H1 (cell line): ENCODE results near the gene USP13. TPM values are rescaled to one million over a fixed set of nuclear protein-coding genes. Genes with fewer than 3 reads are reported as not detected.

Experiments used
- CTCF ChIA-PET: fragments of 300-600 bp; sonication (Branson Sonifier 250); formaldehyde crosslinking; loops from one replicate; lab custom pipeline; 2021; ENCODE audit not compliant: partially characterized antibody; lab: Charles Lee
- POLR2A ChIA-PET: fragments of 300-600 bp; sonication (Branson Sonifier 250); formaldehyde crosslinking; loops from one replicate; lab custom pipeline; 2021; ENCODE audit warnings: inconsistent platforms; ENCODE audit not compliant: partially characterized antibody; lab: Charles Lee
- DNase-seq, 2 experiments: peaks; one replicate each; pipeline versions ENCODE4 v3.0.0 to v3.0.0-alpha.2; 2010 to 2022; ENCODE audit warnings: low spot score in 2 of 2, low read depth in 1 of 2, mixed read lengths in 1 of 2
- FAIRE-seq: peaks from 2 replicates; lab custom pipeline; 2011; peaks lifted over from hg19 to GRCh38; lab: Jason Lieb, UNC
- H2AFZ ChIP-seq: 2 replicates; pipeline ENCODE4 v1.8.1; 2012; ENCODE audit warnings: low read length, inconsistent platforms
- H2AK5ac ChIP-seq: 2 replicates; pipeline ENCODE4 v1.6.1; 2013; ENCODE audit warnings: low read depth, low read length
- H2BK120ac ChIP-seq: replicated peaks from 2 replicates; pipeline ENCODE3; 2013; ENCODE audit warnings: low read depth, low read length, inconsistent platforms
- H2BK12ac ChIP-seq: 2 replicates; pipeline ENCODE4 v1.6.1; 2013; ENCODE audit warnings: low read depth, low read length
- H2BK15ac ChIP-seq: 2 replicates; pipeline ENCODE4 v1.6.1; 2013; ENCODE audit warnings: low read length
- H2BK20ac ChIP-seq: 2 replicates; pipeline ENCODE4 v1.6.1; 2013; ENCODE audit warnings: low read length
- H2BK5ac ChIP-seq: 2 replicates; pipeline ENCODE4 v1.6.1; 2013; ENCODE audit warnings: low read depth, low read length
- H3K14ac ChIP-seq: 2 replicates; pipeline ENCODE4 v1.6.1; 2013; ENCODE audit warnings: inconsistent platforms; ENCODE audit not compliant: insufficient read length
- H3K18ac ChIP-seq: 2 replicates; pipeline ENCODE4 v1.6.1; 2013; ENCODE audit warnings: low read length; ENCODE audit errors: extremely low read depth
- H3K23ac ChIP-seq: 2 replicates; pipeline ENCODE4 v1.6.1; 2013; ENCODE audit warnings: inconsistent platforms; ENCODE audit not compliant: insufficient read length
- H3K23me2 ChIP-seq: 2 replicates; pipeline ENCODE4 v1.6.1; 2013; ENCODE audit warnings: low read depth, low read length
- H3K27ac ChIP-seq: 2 replicates; pipeline ENCODE4 v1.6.1; 2011; ENCODE audit warnings: low read depth, low read length, inconsistent platforms
- H3K27me3 ChIP-seq, 4 experiments: replicated peaks in 1 of 4; 1 replicate in 1 of 4; 2 replicates in 3 of 4; pipeline versions ENCODE4 v1.6.1 to v1.8.1; 2011 to 2013; ENCODE audit warnings: low read length in 3 of 4, mild to moderate bottlenecking in 3 of 4, inconsistent platforms in 2 of 4, mixed read lengths in 2 of 4, moderate library complexity in 1 of 4; ENCODE audit not compliant: control insufficient read depth in 3 of 4, insufficient read depth in 3 of 4; ENCODE audit errors: extremely low read depth in 1 of 4
- H3K36me3 ChIP-seq, 4 experiments: 2 replicates each; pipeline versions ENCODE4 v1.6.1 to v1.8.1; 2011 to 2013; ENCODE audit warnings: mild to moderate bottlenecking in 4 of 4, low read length in 3 of 4, moderate library complexity in 2 of 4, control low read depth in 1 of 4, inconsistent platforms in 1 of 4; ENCODE audit not compliant: insufficient read depth in 4 of 4, control insufficient read depth in 2 of 4
- H3K4ac ChIP-seq: replicated peaks from 2 replicates; pipeline ENCODE3; 2013; ENCODE audit warnings: low read length, low read depth, mixed read lengths, inconsistent platforms; ENCODE audit not compliant: insufficient read length
- H3K4me1 ChIP-seq, 4 experiments: replicated peaks in 1 of 4; 1 replicate in 1 of 4; 2 replicates in 3 of 4; pipeline versions ENCODE4 v1.6.1 to v1.8.1; 2011 to 2013; ENCODE audit warnings: low read length in 3 of 4, inconsistent platforms in 2 of 4, mixed read lengths in 1 of 4; ENCODE audit not compliant: insufficient read depth in 4 of 4, control insufficient read depth in 3 of 4
- H3K4me2 ChIP-seq, 2 experiments: 2 replicates each; pipeline versions ENCODE4 v1.6.1 to v1.8.1; 2011 to 2013; ENCODE audit warnings: low read depth in 2 of 2, low read length in 2 of 2, control low read depth in 1 of 2, inconsistent platforms in 1 of 2, mild to moderate bottlenecking in 1 of 2; ENCODE audit not compliant: insufficient read depth in 1 of 2
- H3K4me3 ChIP-seq, 4 experiments: fragments of 200-600, 300-600 bp in 1 of 4; sonication (generic), shearing (Covaris generic), sonication (Bioruptor Twin) in 1 of 4; 2 replicates each; pipeline versions ENCODE4 v1.5.1 to v1.8.1; 2011 to 2016; ENCODE audit warnings: low read length in 4 of 4, low read depth in 3 of 4, control low read depth in 2 of 4, inconsistent platforms in 2 of 4, mild to moderate bottlenecking in 2 of 4, mixed read lengths in 1 of 4, moderate library complexity in 1 of 4; ENCODE audit not compliant: insufficient read depth in 2 of 4; ENCODE audit errors: extremely low read depth in 1 of 4
- H3K56ac ChIP-seq: replicated peaks from 2 replicates; pipeline ENCODE3; 2013; ENCODE audit warnings: low read depth, mild to moderate bottlenecking, mixed read lengths, low read length, inconsistent platforms; ENCODE audit not compliant: insufficient read length
- H3K79me1 ChIP-seq: 2 replicates; pipeline ENCODE4 v1.6.1; 2013; ENCODE audit warnings: low read depth, low read length, control low read depth
- H3K79me2 ChIP-seq, 2 experiments: 2 replicates each; pipeline versions ENCODE4 v1.6.1 to v1.8.1; 2012 to 2013; ENCODE audit warnings: low read length in 2 of 2, mild to moderate bottlenecking in 2 of 2, inconsistent platforms in 1 of 2; ENCODE audit not compliant: insufficient read depth in 2 of 2, control insufficient read depth in 1 of 2
- H3K9ac ChIP-seq, 4 experiments: replicated peaks in 1 of 4; 1 replicate in 1 of 4; 2 replicates in 3 of 4; pipeline versions ENCODE4 v1.6.1 to v1.8.1; 2011 to 2013; ENCODE audit warnings: low read depth in 3 of 4, low read length in 3 of 4, control low read depth in 2 of 4, mild to moderate bottlenecking in 2 of 4, moderate library complexity in 2 of 4, inconsistent platforms in 1 of 4; ENCODE audit errors: extremely low read depth in 1 of 4
- H3K9me3 ChIP-seq, 2 experiments: 2 replicates each; pipeline versions ENCODE4 v1.6.1 to v1.8.1; 2012 to 2013; ENCODE audit warnings: mild to moderate bottlenecking in 2 of 2, moderate library complexity in 2 of 2, control low read depth in 1 of 2, inconsistent platforms in 1 of 2, low read depth in 1 of 2, low read length in 1 of 2, mixed read lengths in 1 of 2; ENCODE audit not compliant: insufficient read depth in 2 of 2
- H4K20me1 ChIP-seq, 2 experiments: replicated peaks in 1 of 2; 2 replicates each; pipeline versions ENCODE3 to v1.8.1; 2011 to 2013; ENCODE audit warnings: inconsistent platforms in 2 of 2, low read length in 2 of 2, mild to moderate bottlenecking in 1 of 2; ENCODE audit not compliant: insufficient read depth in 2 of 2, control insufficient read depth in 1 of 2
- H4K5ac ChIP-seq: 2 replicates; pipeline ENCODE4 v1.6.1; 2013; ENCODE audit warnings: low read length, low read depth, mixed read lengths, inconsistent platforms; ENCODE audit not compliant: insufficient read length
- H4K8ac ChIP-seq: 2 replicates; pipeline ENCODE4 v1.8.0; 2013; ENCODE audit warnings: mild to moderate bottlenecking, moderate library complexity, low read length, inconsistent platforms; ENCODE audit not compliant: insufficient read depth; ENCODE audit errors: extremely low read depth
- H4K91ac ChIP-seq: replicated peaks from 2 replicates; pipeline ENCODE3; 2013; ENCODE audit warnings: low read length, mixed read lengths, inconsistent platforms; ENCODE audit not compliant: insufficient read length
- BCL11A ChIP-seq, 2 experiments: IDR thresholded peaks; one replicate each; pipeline ENCODE4 v1.6.1; 2011; ENCODE audit warnings: low read depth in 2 of 2, low read length in 2 of 2, mild to moderate bottlenecking in 2 of 2
- BRCA1 ChIP-seq: IDR thresholded peaks from 2 replicates; pipeline ENCODE4 v1.6.1; 2012; ENCODE audit warnings: low read depth, low read length, improper control_type of control experiment
- CREB1 ChIP-seq: IDR thresholded peaks from 2 replicates; pipeline ENCODE4 v1.6.1; 2012; ENCODE audit warnings: inconsistent platforms
- EGR1 ChIP-seq: IDR thresholded peaks from 2 replicates; pipeline ENCODE4 v1.6.1; 2011; ENCODE audit warnings: low read depth, low read length, borderline replicate concordance
- EP300 ChIP-seq, 2 experiments: IDR thresholded peaks; 1 replicate in 1 of 2; 2 replicates in 1 of 2; pipeline ENCODE4 v1.6.1; 2011 to 2012; ENCODE audit warnings: low read depth in 2 of 2, low read length in 2 of 2, mild to moderate bottlenecking in 2 of 2, borderline replicate concordance in 1 of 2, inconsistent platforms in 1 of 2, moderate library complexity in 1 of 2
- NANOG ChIP-seq: IDR thresholded peaks from 2 replicates; pipeline ENCODE4 v1.6.1; 2011; ENCODE audit warnings: low read length, low read depth, mild to moderate bottlenecking, inconsistent platforms; ENCODE audit not compliant: insufficient read depth, poor library complexity, severe bottlenecking
- POLR2AphosphoS5 ChIP-seq: IDR thresholded peaks from 2 replicates; pipeline ENCODE4 v1.6.1; 2011; ENCODE audit warnings: low read depth, low read length
- RFX5 ChIP-seq: IDR thresholded peaks from 2 replicates; pipeline ENCODE4 v1.6.1; 2011; ENCODE audit warnings: low read depth, low read length, improper control_type of control experiment, borderline replicate concordance
- RXRA ChIP-seq: IDR thresholded peaks from 2 replicates; pipeline ENCODE4 v1.6.1; 2011; ENCODE audit warnings: low read depth, mild to moderate bottlenecking, low read length, moderate library complexity; ENCODE audit not compliant: insufficient read depth
- SAP30 ChIP-seq: fragments of 300-600 bp; sonication (generic); IDR thresholded peaks from 2 replicates; pipeline ENCODE4 v1.7.1; 2012; ENCODE audit warnings: low read length, moderate library complexity, mild to moderate bottlenecking, inconsistent platforms; ENCODE audit not compliant: insufficient read depth, insufficient replicate concordance
- SP2 ChIP-seq: IDR thresholded peaks from 2 replicates; pipeline ENCODE4 v1.6.1; 2012; ENCODE audit warnings: mild to moderate bottlenecking, low read length, inconsistent platforms
- SUZ12 ChIP-seq: fragments of 200-600 bp; sonication (generic); IDR thresholded peaks from 2 replicates; pipeline ENCODE4 v1.6.1; 2012; ENCODE audit warnings: mild to moderate bottlenecking, inconsistent platforms, low read length, moderate library complexity, mixed read lengths
- WGBS, 2 experiments: shearing (Covaris generic) in 1 of 2; methylation state at CpG; one replicate each; pipeline versions ENCODE4 v1.1.6 to v1.1.7; 2013 to 2015; ENCODE audit warnings: low lambda C conversion rate in 2 of 2, mixed read lengths in 2 of 2, inconsistent platforms in 1 of 2, low coverage in 1 of 2, missing lambda C conversion rate in 1 of 2; ENCODE audit not compliant: insufficient replicate concordance in 2 of 2, insufficient coverage in 1 of 2, insufficient read length in 1 of 2; ENCODE audit errors: extremely low coverage in 1 of 2, missing lambda C conversion rate in 1 of 2; 5-methylcytosine and 5-hydroxymethylcytosine counted together
- polyA plus RNA-seq, 7 experiments: library from polyadenylated mRNA; depleted of rRNA in 3 of 7; stranded (reverse) in 5 of 7; unstranded in 2 of 7; fragments of >200 nt in 5 of 7; fragments of 200-250 nt in 2 of 7; gene quantifications; 1 replicate in 5 of 7; 2 replicates in 1 of 7; 4 replicates in 1 of 7; pipeline versions ENCODE4 v1.2.1 to v1.2.3, GENCODE V29; 2011 to 2013; ENCODE audit warnings: missing spikeins in 2 of 7, mixed read lengths in 2 of 7
- total RNA-seq: library from RNA; stranded (reverse); fragmentation: NEBNext Ultra II Directional; extraction: Animal tissue kit (Norgen Biotek cat#: 25700); gene quantifications from 2 replicates; pipeline ENCODE4 v1.2.1, GENCODE V29; 2021
- TF ChIP-seq, protein P1 (sequence below): IDR thresholded peaks from 2 replicates; pipeline ENCODE4 v1.6.1; 2011; ENCODE audit warnings: low read length, improper control_type of control experiment

USP13 gene
- total and polyA plus RNA-seq, 2 of the 8 experiments (the other 6 are each of a cell fraction or from before 2014, with no cell fraction given), result 7.9 to 25.9 TPM

GRCh38 chr3:179677884-179678283, 25.0 kb downstream of the USP13 start:
- POLR2A ChIA-PET, result interaction anchor here (0.9 to 1.1 kb wide), 2 partner anchors 32 to 52 kb away, joined by 4 read pairs; no protein-coding TSS in a partner anchor
- no peak overlapping the region for H3K18ac ChIP-seq
- H2BK15ac ChIP-seq, result no peak overlapping the region
- 90% methylated on average over 2 of the region's 2 CpGs; no CpG with 5 or more reads in 1 of the 2 experiments for WGBS, 2 experiments
- H3K56ac ChIP-seq, result no peak overlapping the region
- no peak overlapping the region for H3K4ac ChIP-seq
- H2BK20ac ChIP-seq, result no peak overlapping the region
- CTCF ChIA-PET, result interaction anchor here (0.7 to 1.0 kb wide), 3 partner anchors 11 to 28 kb away, joined by 3 read pairs; no protein-coding TSS in a partner anchor
- H4K5ac ChIP-seq, result no peak overlapping the region
- H2BK120ac ChIP-seq, result no peak overlapping the region
- H3K23me2 ChIP-seq, result no peaks in the 10 kb centered on the region
- no peaks in the 10 kb centered on the region for H3K27me3 ChIP-seq
- H4K91ac ChIP-seq, result no peak overlapping the region
- H3K14ac ChIP-seq, result no peak overlapping the region
- H3K4me3 ChIP-seq, result no peak overlapping the region
- peaks cover 7% of the 10 kb centered on the region for H3K79me1 ChIP-seq
- no peak overlapping the region for H3K23ac ChIP-seq
- no peak overlapping the region for H2AFZ ChIP-seq
- no peak overlapping the region for H4K8ac ChIP-seq
- no peak overlapping the region for H2BK5ac ChIP-seq
- no peak overlapping the region for H3K27ac ChIP-seq
- FAIRE-seq (no peak), DNase-seq (no peak)
- no peak overlapping the region for H3K4me2 ChIP-seq
- H4K20me1 ChIP-seq, result peaks cover 0 to 2% of the 10 kb centered on the region in 2 experiments
- H2AK5ac ChIP-seq, result no peak overlapping the region
- peaks cover 8 to 51% of the 10 kb centered on the region in 2 experiments; a peak in 2 of 4 replicates for H3K79me2 ChIP-seq
- H3K9me3 ChIP-seq, result no peaks in the 10 kb centered on the region
- H3K4me1 ChIP-seq, result peaks cover 0 to 4% (median 0%) of the 10 kb centered on the region in 4 experiments; a peak in 1 of 7 replicates
- H3K36me3 ChIP-seq, result no peaks in the 10 kb centered on the region; a peak in 1 of 8 replicates
- H2BK12ac ChIP-seq, result no peak overlapping the region
- no peak overlapping the region for H3K9ac ChIP-seq
- TF ChIP-seq RXRA (no peak), EP300 (IDR thresholded peaks at IDR 0.05; ENCODE audit: borderline replicate concordance in 1 of 2, low read depth in 2 of 2, low read length in 2 of 2) (no peak), BRCA1 (no peak), SP2 (no peak), SUZ12 (no peak), NANOG (no peak), RFX5 (no peak), POLR2AphosphoS5 (no peak), SAP30 (no peak), CREB1 (no peak), EGR1 (no peak), BCL11A (IDR thresholded peaks at IDR 0.05; ENCODE audit: low read depth in 2 of 2, low read length in 2 of 2) (no peak)
- TF ChIP-seq, protein P1, sequence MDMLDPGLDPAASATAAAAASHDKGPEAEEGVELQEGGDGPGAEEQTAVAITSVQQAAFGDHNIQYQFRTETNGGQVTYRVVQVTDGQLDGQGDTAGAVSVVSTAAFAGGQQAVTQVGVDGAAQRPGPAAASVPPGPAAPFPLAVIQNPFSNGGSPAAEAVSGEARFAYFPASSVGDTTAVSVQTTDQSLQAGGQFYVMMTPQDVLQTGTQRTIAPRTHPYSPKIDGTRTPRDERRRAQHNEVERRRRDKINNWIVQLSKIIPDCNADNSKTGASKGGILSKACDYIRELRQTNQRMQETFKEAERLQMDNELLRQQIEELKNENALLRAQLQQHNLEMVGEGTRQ, result no peak
